ENCODE data around the gene GPR146. TPM values are rescaled to one million over a fixed set of nuclear protein-coding genes. Genes with fewer than 3 reads are reported as not detected.
"Not testable (repeated sequence)": the region's sequence is repeated elsewhere in the genome, so short reads cannot be mapped to it uniquely, and the experiment has no call there.

Gene GPR146
- total RNA-seq, 2 donors from 2014 or later: 9.0 to 20.3 TPM

GRCh38 chr7:997404-998395 lies 46.6 kb upstream of the GPR146 start:
- Histone ChIP-seq H3K36me3 (peaks cover 8% of the 10 kb centered on the region), H3K9me3 (no peaks in the 10 kb centered on the region), H3K27ac (no peak overlapping the region), H3K4me3 (no peak overlapping the region), H3K27me3 (replicated peaks; ENCODE audit: insufficient read depth) (no peaks in the 10 kb centered on the region), H3K4me1 (ENCODE audit: control insufficient read depth in 1 of 2, low read depth in 2 of 2) (no peaks in the 10 kb centered on the region)
- ATAC-seq (ENCODE audit: insufficient number of reproducible peaks, low FRiP score, low read depth) (no peak), DNase-seq (ENCODE audit: low spot score) (no peak)
- TF ChIP-seq CTCF (IDR thresholded peaks at IDR 0.05): no peak

DNA sequence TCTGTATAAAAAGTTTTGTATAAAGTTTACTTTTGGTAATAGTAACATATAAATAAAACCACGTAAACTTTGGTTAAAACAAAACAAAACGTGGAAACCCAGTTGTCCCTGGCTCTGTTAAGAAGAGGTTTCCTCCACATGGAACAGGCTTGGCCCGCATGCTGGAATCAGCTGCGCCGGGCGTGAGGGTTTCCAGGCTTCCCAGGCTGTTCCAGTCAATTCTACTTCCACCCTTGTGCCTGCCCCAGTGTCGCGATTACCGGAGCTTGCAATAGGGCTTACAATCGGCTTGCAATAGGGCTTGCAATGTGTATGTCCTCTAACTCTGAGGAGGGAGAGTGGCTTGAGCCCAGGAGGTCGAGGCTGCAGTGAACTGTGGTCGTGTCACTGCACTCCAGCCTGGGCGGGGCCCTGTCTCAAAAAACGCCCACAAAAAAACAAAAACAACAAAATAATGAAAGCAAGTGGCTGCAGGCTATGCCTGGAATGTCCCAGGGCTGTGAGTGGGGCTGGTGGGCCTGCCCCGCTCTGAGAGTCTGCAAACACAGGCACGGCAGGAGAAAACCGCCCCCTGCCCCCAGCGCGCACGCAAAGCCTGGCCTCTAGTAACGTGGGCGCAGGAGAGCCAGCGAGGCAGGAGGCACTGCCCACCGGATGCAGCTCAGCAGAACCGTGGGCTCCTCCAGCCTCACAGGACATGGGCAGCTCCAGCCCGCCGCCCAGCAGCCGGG lies 45.0 kb upstream of the GPR146 start:
- no peaks in the 10 kb centered on the region for H3K27me3 ChIP-seq (replicated peaks; ENCODE audit: insufficient read depth)
- peaks cover 8% of the 10 kb centered on the region for H3K36me3 ChIP-seq
- ATAC-seq (ENCODE audit: insufficient number of reproducible peaks, low FRiP score, low read depth) (no peak), DNase-seq (ENCODE audit: low spot score) (no peak)
- no peaks in the 10 kb centered on the region for H3K4me1 ChIP-seq (ENCODE audit: control insufficient read depth in 1 of 2, low read depth in 2 of 2)
- H3K4me3 ChIP-seq: no peak overlapping the region
- no peak for TF ChIP-seq CTCF (IDR thresholded peaks at IDR 0.05)
- no peak overlapping the region for H3K27ac ChIP-seq
- H3K9me3 ChIP-seq: no peaks in the 10 kb centered on the region

GRCh38 chr7:999941-1000935 lies 44.1 kb upstream of the GPR146 start:
- H3K36me3 ChIP-seq: peaks cover 8% of the 10 kb centered on the region
- no peak overlapping the region for H3K27ac ChIP-seq
- no peaks in the 10 kb centered on the region for H3K27me3 ChIP-seq (replicated peaks; ENCODE audit: insufficient read depth)
- H3K9me3 ChIP-seq: no peaks in the 10 kb centered on the region
- no peak overlapping the region for H3K4me3 ChIP-seq
- TF ChIP-seq CTCF (IDR thresholded peaks at IDR 0.05): no peak
- DNase-seq (ENCODE audit: low spot score): no peak
- no peaks in the 10 kb centered on the region for H3K4me1 ChIP-seq (ENCODE audit: control insufficient read depth in 1 of 2, low read depth in 2 of 2)
- ATAC-seq (ENCODE audit: insufficient number of reproducible peaks, low FRiP score, low read depth): no peak

DNA sequence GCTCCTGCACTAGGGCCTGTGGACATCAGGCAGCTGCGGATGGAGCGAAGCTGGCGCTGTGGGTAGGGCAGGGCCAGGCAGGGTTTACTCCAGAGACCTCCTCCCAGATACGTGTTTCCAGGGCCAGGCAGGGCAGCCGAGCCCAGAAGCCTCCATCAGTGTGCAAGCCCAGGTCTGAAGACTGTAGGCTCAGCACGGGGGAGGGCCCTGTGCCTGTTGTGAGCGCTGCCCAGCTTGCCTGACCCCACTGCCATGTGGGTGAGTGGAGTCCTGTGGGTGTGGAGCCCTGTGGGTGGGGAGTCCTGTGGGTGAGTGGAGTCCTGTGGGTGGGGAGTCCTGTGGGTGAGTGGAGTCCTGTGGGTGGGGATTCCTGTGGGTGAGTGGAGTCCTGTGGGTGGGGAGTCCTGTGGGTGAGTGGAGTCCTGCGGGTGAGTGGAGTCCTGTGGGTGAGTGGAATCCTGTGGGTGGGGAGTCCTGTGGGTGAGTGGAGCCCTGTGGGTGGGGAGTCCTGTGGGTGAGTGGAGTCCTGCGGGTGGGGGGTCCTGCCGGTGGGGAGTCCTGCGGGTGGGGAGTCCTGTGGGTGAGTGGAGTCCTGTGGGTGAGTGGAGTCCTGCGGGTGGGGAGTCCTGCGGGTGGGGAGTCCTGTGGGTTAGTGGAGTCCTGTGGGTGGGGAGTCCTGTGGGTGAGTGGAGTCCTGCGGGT lies 43.1 kb upstream of the GPR146 start:
- not testable (repeated sequence) for DNase-seq (ENCODE audit: low spot score); H3K27me3 ChIP-seq (replicated peaks; ENCODE audit: insufficient read depth); ATAC-seq (ENCODE audit: insufficient number of reproducible peaks, low FRiP score, low read depth); H3K36me3 ChIP-seq; H3K27ac ChIP-seq; H3K4me3 ChIP-seq; H3K4me1 ChIP-seq (ENCODE audit: control insufficient read depth in 1 of 2, low read depth in 2 of 2); H3K9me3 ChIP-seq

GRCh38 chr7:1002026-1002425 lies 42.3 kb upstream of the GPR146 start:
- H3K27ac ChIP-seq; DNase-seq (ENCODE audit: low spot score); H3K4me1 ChIP-seq (ENCODE audit: control insufficient read depth in 1 of 2, low read depth in 2 of 2); H3K36me3 ChIP-seq; H3K27me3 ChIP-seq (replicated peaks; ENCODE audit: insufficient read depth); H3K9me3 ChIP-seq; H3K4me3 ChIP-seq; ATAC-seq (ENCODE audit: insufficient number of reproducible peaks, low FRiP score, low read depth): not testable (repeated sequence)

GRCh38 chr7:1002445-1002844 lies 41.9 kb upstream of the GPR146 start:
- H3K36me3 ChIP-seq; H3K4me1 ChIP-seq (ENCODE audit: control insufficient read depth in 1 of 2, low read depth in 2 of 2); H3K27me3 ChIP-seq (replicated peaks; ENCODE audit: insufficient read depth); H3K4me3 ChIP-seq; H3K9me3 ChIP-seq; H3K27ac ChIP-seq; DNase-seq (ENCODE audit: low spot score); ATAC-seq (ENCODE audit: insufficient number of reproducible peaks, low FRiP score, low read depth): not testable (repeated sequence)

Measured in thoracic aorta (tissue), 2 donors.